Stimulated activated naive CD8-positive, alpha-beta T cell treated with anti-CD3 and anti-CD28 coated beads, Interleukin-15, amount 100 ng/mL, for 72 hours (primary cell): ENCODE measurements around the gene PRKAR2B.
"Not testable (repeated sequence)": the region's sequence is repeated elsewhere in the genome, so short reads cannot be mapped to it uniquely, and the experiment has no call there.

ENCODE experiments used
- ATAC-seq: fragments of 150-1000 bp; cut with Tn5 transposase; 2 replicates; pipeline ENCODE4 v1.10.0; 2021; ENCODE audit warnings: mild to moderate bottlenecking, moderate library complexity
- DNase-seq, 2 donors: peaks; one replicate each; pipeline ENCODE4 v3.0.0; 2021 to 2022
- H3K27ac Mint-ChIP-seq, 2 donors: one replicate each; pipeline ENCODE4 v1.8.0; 2022; ENCODE audit warnings: mild to moderate bottlenecking in 2 of 2, mixed read lengths in 2 of 2, moderate library complexity in 2 of 2
- H3K27me3 Mint-ChIP-seq: one replicate; pipeline ENCODE4 v1.8.0; 2022; ENCODE audit warnings: mixed read lengths
- H3K4me1 Mint-ChIP-seq: one replicate; pipeline ENCODE4 v1.8.0; 2022; ENCODE audit warnings: mild to moderate bottlenecking, mixed read lengths
- H3K4me3 Mint-ChIP-seq, 2 donors: one replicate each; pipeline ENCODE4 v1.8.0; 2022; ENCODE audit warnings: mild to moderate bottlenecking in 2 of 2, mixed read lengths in 2 of 2, moderate library complexity in 1 of 2
- H3K9me3 Mint-ChIP-seq, 2 donors: one replicate each; pipeline ENCODE4 v1.8.0; 2022; ENCODE audit warnings: mixed read lengths in 2 of 2

The PRKAR2B gene

GRCh38 chr7:107054965-107055364 is 10.5 kb downstream of the PRKAR2B start:
- not testable (repeated sequence) for H3K4me3 Mint-ChIP-seq

DNA sequence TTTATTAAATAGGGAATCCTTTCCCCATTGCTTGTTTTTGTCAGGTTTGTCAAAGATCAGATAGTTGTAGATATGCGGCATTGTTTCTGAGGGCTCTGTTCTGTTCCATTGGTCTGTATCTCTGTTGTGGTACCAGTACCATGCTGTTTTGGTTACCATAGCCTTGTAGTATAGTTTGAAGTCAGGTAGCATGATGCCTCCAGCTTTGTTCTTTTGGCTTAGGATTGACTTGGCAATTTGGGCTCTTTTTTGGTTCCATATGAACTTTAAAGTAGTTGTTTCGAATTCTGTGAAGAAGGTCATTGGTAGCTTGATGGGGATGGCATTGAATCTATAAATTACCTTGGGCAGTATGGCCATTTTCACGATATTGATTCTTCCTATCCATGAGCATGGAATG is 11.6 kb downstream of the PRKAR2B start:
- not testable (repeated sequence) for H3K27me3 Mint-ChIP-seq, H3K4me3 Mint-ChIP-seq, H3K9me3 Mint-ChIP-seq, DNase-seq, H3K4me1 Mint-ChIP-seq, H3K27ac Mint-ChIP-seq, ATAC-seq

More at GRCh38 chr7:107054965-107055364, 10.5 kb downstream of the PRKAR2B start:
- H3K9me3 Mint-ChIP-seq, H3K27ac Mint-ChIP-seq, H3K4me1 Mint-ChIP-seq, ATAC-seq, H3K27me3 Mint-ChIP-seq, DNase-seq: not testable (repeated sequence)

DNA sequence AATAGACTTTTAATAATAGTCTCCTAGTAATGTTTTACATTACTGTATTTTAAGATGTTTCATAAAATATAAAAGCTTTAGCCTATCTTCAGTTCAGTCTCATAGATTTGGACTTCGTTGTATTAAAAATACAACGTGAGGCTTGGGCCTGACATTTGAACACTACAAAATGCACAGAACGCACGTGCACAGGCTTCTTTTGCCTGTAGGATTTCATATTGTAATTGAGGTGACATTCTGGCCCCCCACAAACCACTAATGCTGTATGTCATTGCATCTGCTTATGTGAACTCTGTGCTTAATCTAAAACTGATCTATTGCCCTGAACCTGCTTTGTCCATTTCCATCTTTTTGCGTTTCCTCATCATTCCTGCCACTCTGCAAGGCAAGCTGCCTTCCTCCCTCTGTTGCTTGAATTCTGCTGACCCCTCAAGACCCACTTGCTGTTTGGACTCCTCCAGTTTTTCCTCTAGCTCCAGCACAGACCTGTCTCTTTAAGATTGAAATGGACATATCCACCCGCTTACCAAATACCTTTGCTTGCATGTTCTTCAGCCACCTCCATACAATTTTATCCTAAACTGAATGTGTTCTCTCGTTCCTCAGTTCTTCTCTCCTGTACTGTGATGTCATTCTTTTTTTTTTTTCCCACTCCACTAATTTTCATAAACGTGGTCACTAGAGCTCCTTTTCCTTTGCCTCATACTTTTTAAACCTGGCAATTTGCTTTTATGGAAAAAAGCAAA is 12.4 kb downstream of the PRKAR2B start:
- H3K27ac Mint-ChIP-seq = no peak overlapping the region
- H3K27me3 Mint-ChIP-seq = peaks cover 6% of the 10 kb centered on the region
- no peak overlapping the region for H3K4me3 Mint-ChIP-seq
- DNase-seq (no peak), ATAC-seq (no peak)
- no peaks in the 10 kb centered on the region for H3K9me3 Mint-ChIP-seq
- no peaks in the 10 kb centered on the region for H3K4me1 Mint-ChIP-seq

- DNase-seq (no peak), ATAC-seq (no peak)
- no peak overlapping the region for H3K4me3 Mint-ChIP-seq
- no peaks in the 10 kb centered on the region for H3K4me1 Mint-ChIP-seq
- H3K27ac Mint-ChIP-seq = no peak overlapping the region
- no peaks in the 10 kb centered on the region for H3K9me3 Mint-ChIP-seq
- H3K27me3 Mint-ChIP-seq = peaks cover 6% of the 10 kb centered on the region
Observed at GRCh38 chr7:107057474-107057833, 12.9 kb downstream of the PRKAR2B start.

DNA sequence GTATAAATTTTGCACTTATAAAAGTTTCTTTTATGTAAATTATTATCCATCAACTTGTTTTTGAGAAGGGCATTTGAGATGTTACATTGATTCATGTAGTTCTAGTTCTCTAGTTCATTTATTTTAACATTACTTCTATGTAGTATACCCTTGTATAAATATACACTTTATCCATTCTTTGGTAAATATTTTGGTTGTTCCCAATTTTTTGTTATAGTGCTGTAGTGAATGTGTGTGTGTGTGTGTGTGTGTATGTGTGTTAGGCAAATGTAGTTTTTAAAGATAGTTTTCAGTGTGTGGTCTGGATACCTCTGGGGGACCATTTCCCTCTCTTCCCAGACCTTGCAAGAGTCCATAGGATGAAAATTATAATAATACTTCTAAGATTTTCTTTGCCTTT is 15.0 kb downstream of the PRKAR2B start:
- Mint-ChIP-seq H3K27me3 (peaks cover 6% of the 10 kb centered on the region), H3K4me1 (no peaks in the 10 kb centered on the region), H3K4me3 (no peak overlapping the region), H3K9me3 (no peaks in the 10 kb centered on the region), H3K27ac (no peak overlapping the region)
- ATAC-seq (no peak), DNase-seq (no peak)

GRCh38 chr7:107063245-107064120 is 19.0 kb downstream of the PRKAR2B start:
- no peak for ATAC-seq
- H3K4me3 Mint-ChIP-seq = no peak overlapping the region
- H3K4me1 Mint-ChIP-seq = no peaks in the 10 kb centered on the region
- H3K27me3 Mint-ChIP-seq = peaks cover 6% of the 10 kb centered on the region
- H3K27ac Mint-ChIP-seq = no peak overlapping the region
- no peaks in the 10 kb centered on the region for H3K9me3 Mint-ChIP-seq
- no peak for DNase-seq

- no peak overlapping the region for H3K27ac Mint-ChIP-seq
- H3K4me1 Mint-ChIP-seq = no peaks in the 10 kb centered on the region
- no peaks in the 10 kb centered on the region for H3K9me3 Mint-ChIP-seq
- peaks cover 6% of the 10 kb centered on the region for H3K27me3 Mint-ChIP-seq
- no peak for ATAC-seq
- no peak overlapping the region for H3K4me3 Mint-ChIP-seq
- no peak for DNase-seq
Observed at GRCh38 chr7:107064255-107064654, 19.8 kb downstream of the PRKAR2B start.

DNA sequence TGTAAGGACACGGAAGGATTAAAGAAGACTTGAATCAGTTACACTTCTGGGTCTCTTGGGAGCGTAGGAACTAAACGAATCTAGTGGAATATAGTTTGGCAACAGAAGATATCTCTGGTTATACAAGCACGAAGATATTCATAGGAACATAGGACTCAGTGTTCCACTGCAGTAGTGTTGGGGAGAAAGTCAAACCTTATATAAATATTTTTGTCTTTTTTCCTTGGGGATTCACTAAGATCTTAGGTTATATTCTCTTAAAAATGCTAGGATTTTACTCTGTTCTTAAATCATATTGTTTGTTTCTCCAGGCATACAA is 21.4 kb downstream of the PRKAR2B start:
- DNase-seq = no peak
- no peak overlapping the region for H3K4me3 Mint-ChIP-seq
- ATAC-seq = no peak
- H3K27me3 Mint-ChIP-seq = peaks cover 6% of the 10 kb centered on the region
- no peaks in the 10 kb centered on the region for H3K9me3 Mint-ChIP-seq
- no peak overlapping the region for H3K27ac Mint-ChIP-seq
- H3K4me1 Mint-ChIP-seq = no peaks in the 10 kb centered on the region

DNA sequence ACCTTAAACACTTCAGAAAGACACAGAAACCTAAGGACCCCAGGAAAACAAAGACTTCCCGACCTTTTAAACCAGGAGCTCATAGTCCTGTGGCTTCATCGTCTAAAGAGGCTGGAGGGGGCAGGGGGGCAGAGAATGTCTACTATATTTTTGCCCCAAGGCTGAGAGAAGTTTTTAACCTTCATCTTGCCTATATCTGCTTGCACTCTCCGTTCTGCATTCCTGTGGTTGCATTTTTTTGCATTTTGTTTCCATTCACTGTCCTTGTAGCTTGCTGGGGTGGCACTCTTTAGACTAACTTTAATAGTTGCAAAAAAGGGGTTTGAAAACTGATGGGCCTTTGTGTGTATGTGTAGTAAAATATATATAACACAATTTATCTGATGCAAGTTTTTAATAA is 23.7 kb downstream of the PRKAR2B start:
- H3K4me3 Mint-ChIP-seq = no peak overlapping the region
- no peak overlapping the region for H3K27ac Mint-ChIP-seq
- no peaks in the 10 kb centered on the region for H3K4me1 Mint-ChIP-seq
- H3K27me3 Mint-ChIP-seq = no peaks in the 10 kb centered on the region
- no peak for DNase-seq
- no peaks in the 10 kb centered on the region for H3K9me3 Mint-ChIP-seq
- ATAC-seq = no peak

GRCh38 chr7:107069457-107069856 is 25.0 kb downstream of the PRKAR2B start:
- no peak for DNase-seq
- no peaks in the 10 kb centered on the region for H3K27me3 Mint-ChIP-seq
- no peak overlapping the region for H3K4me3 Mint-ChIP-seq

DNA sequence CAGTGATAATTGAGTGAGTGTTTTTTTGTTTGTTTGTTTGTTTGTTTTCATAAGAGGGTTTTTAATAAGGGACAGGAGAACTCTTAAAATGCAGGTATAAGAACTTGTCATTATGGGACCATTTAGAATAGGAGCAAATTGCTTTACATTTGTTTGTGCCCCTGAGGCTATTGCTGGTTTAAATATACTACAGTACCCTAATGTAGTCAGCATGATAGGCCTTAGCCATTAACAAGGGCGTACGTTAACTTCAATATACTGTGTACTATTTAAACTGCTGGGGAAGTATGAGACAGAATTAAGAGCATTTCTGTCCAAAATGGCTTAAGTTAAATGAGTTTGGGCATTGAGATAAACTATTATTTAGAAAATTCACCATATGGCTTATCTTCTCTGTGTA is 26.2 kb downstream of the PRKAR2B start:
- Mint-ChIP-seq H3K4me3 (no peak overlapping the region), H3K27me3 (no peaks in the 10 kb centered on the region), H3K27ac (no peak overlapping the region), H3K9me3 (no peaks in the 10 kb centered on the region), H3K4me1 (no peaks in the 10 kb centered on the region)
- no peak for DNase-seq
- ATAC-seq = no peak

More at GRCh38 chr7:107069457-107069856, 25.0 kb downstream of the PRKAR2B start:
- no peaks in the 10 kb centered on the region for H3K4me1 Mint-ChIP-seq
- no peaks in the 10 kb centered on the region for H3K9me3 Mint-ChIP-seq
- H3K27ac Mint-ChIP-seq = no peak overlapping the region
- no peak for ATAC-seq

GRCh38 chr7:107071129-107071528 is 26.6 kb downstream of the PRKAR2B start:
- ATAC-seq = no peak
- no peak for DNase-seq
- no peaks in the 10 kb centered on the region for H3K27me3 Mint-ChIP-seq
- no peaks in the 10 kb centered on the region for H3K9me3 Mint-ChIP-seq
- H3K4me3 Mint-ChIP-seq = no peak overlapping the region
- H3K27ac Mint-ChIP-seq = no peak overlapping the region
- no peaks in the 10 kb centered on the region for H3K4me1 Mint-ChIP-seq

GRCh38 chr7:107072133-107072532 is 27.6 kb downstream of the PRKAR2B start:
- ATAC-seq = no peak
- no peaks in the 10 kb centered on the region for H3K27me3 Mint-ChIP-seq
- H3K4me3 Mint-ChIP-seq = no peak overlapping the region
- H3K9me3 Mint-ChIP-seq = no peaks in the 10 kb centered on the region
- no peak overlapping the region for H3K27ac Mint-ChIP-seq
- no peak for DNase-seq
- no peaks in the 10 kb centered on the region for H3K4me1 Mint-ChIP-seq

- Mint-ChIP-seq H3K4me1 (peaks cover 4% of the 10 kb centered on the region), H3K27ac (peak overlapping the region in 1 of 2 donors; percentile 82), H3K9me3 (no peaks in the 10 kb centered on the region), H3K4me3 (no peak overlapping the region), H3K27me3 (no peaks in the 10 kb centered on the region)
- DNase-seq (no peak), ATAC-seq (no peak)
Observed at GRCh38 chr7:107075863-107076574, 31.5 kb downstream of the PRKAR2B start.

DNA sequence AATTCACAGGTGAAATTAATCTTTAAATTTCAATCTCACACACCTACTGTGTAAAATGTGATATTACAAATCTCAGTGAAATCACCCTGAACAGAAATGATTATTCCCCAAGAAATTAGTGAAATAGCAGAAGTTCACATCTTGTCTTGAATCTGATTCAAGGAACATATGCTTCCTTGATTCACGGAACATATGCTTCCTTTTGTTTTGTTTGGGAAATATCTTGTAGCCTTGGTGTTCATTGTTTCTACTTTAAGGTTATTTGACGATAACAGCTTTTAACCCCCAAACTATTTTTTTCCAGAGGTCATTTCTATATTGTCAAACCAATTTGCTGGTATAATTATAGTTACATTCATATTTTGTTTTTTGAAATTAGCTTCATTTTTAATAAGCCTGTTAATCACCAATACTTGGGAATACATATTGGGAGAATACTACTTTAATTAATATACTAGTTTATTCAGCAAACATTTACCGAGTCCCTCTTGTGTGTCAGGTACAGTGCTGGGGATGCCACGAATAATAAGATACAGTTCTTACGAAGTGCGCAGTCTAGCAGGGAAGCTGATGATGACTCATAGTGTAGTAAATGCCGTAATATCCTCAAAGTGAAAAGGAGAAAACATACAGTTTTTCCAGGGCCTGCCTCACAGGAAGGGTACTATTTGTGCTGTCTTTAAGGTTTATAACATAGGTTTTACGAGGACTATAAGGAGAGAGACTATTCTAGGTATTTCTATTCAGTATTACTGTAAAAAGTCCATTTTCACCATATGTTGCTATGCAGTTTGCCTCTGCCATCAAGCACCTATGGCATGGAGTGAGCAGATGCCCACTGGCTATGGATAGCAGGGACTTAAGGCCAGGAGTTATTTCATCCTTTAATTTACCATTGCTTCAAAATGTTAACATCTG is 32.5 kb downstream of the PRKAR2B start:
- ATAC-seq (no peak), DNase-seq (no peak)
- H3K27ac Mint-ChIP-seq = no peak overlapping the region
- no peak overlapping the region for H3K4me3 Mint-ChIP-seq
- no peaks in the 10 kb centered on the region for H3K9me3 Mint-ChIP-seq
- H3K4me1 Mint-ChIP-seq = peaks cover 4% of the 10 kb centered on the region
- no peaks in the 10 kb centered on the region for H3K27me3 Mint-ChIP-seq
